ENCODE measurements around the gene ABLIM1. TPM values are rescaled to one million over a fixed set of nuclear protein-coding genes. Genes with fewer than 3 reads are reported as not detected.
A peak's percentile ranks its signal among the peaks of the same experiment; 100 is the strongest.

Gene ABLIM1
- total RNA-seq, 2 experiments from 2014 or later = 91.5 to 97.9 TPM

- ChIA-PET CTCF (interaction anchor here (1.4 to 6.9 kb wide), 2 partner anchors 19 to 34 kb away, joined by 3 to 48 read pairs; no protein-coding TSS in a partner anchor), POLR2A (interaction anchor here (1.0 to 2.2 kb wide), 3 partner anchors 35 to 52 kb away, joined by 3 to 11 read pairs (median 5); no protein-coding TSS in a partner anchor)
- peaks cover 67% of the 10 kb centered on the region for H3K4me1 Mint-ChIP-seq
- peaks cover 55% of the 10 kb centered on the region for H3K36me3 Mint-ChIP-seq (ENCODE audit: low read depth)
- H3K27me3 Mint-ChIP-seq = no peaks in the 10 kb centered on the region
- no peak for DNase-seq
- H3K4me3 Mint-ChIP-seq = no peak overlapping the region
- H3K9me3 Mint-ChIP-seq = peaks cover 4% of the 10 kb centered on the region
- no peak overlapping the region for H3K27ac Mint-ChIP-seq
Measured at GRCh38 chr10:114491419-114491818, 166.7 kb downstream of the ABLIM1 start.

GRCh38 chr10:114489521-114490310 lies 168.4 kb downstream of the ABLIM1 start:
- H3K4me3 Mint-ChIP-seq = no peak overlapping the region
- no peak for DNase-seq
- no peaks in the 10 kb centered on the region for H3K27me3 Mint-ChIP-seq
- ChIA-PET CTCF (interaction anchor here (0.7 to 6.9 kb wide), 3 partner anchors 11 to 58 kb away, joined by 3 to 48 read pairs (median 3); no protein-coding TSS in a partner anchor), POLR2A (interaction anchor here (0.9 to 4.7 kb wide), 2 partner anchors 10 kb away, joined by 3 to 26 read pairs; no protein-coding TSS in a partner anchor)
- peaks cover 56% of the 10 kb centered on the region for H3K36me3 Mint-ChIP-seq (ENCODE audit: low read depth)
- peaks cover 51% of the 10 kb centered on the region for H3K4me1 Mint-ChIP-seq
- no peak overlapping the region for H3K27ac Mint-ChIP-seq
- peaks cover 9% of the 10 kb centered on the region for H3K9me3 Mint-ChIP-seq

GRCh38 chr10:114487815-114488536 lies 170.1 kb downstream of the ABLIM1 start:
- Mint-ChIP-seq H3K4me3 (no peak overlapping the region), H3K4me1 (peaks cover 40% of the 10 kb centered on the region), H3K36me3 (ENCODE audit: low read depth) (peaks cover 65% of the 10 kb centered on the region), H3K27me3 (no peaks in the 10 kb centered on the region), H3K27ac (peak overlapping the region; percentile 32), H3K9me3 (peaks cover 9% of the 10 kb centered on the region)
- no peak for DNase-seq
- ChIA-PET CTCF (interaction anchor here (1.0 to 6.9 kb wide), 10 partner anchors 9 to 66 kb away, joined by 3 to 48 read pairs (median 5); no protein-coding TSS in a partner anchor), POLR2A (interaction anchor here (2.6 to 4.7 kb wide), 2 partner anchors 11 to 39 kb away, joined by 9 to 26 read pairs; no protein-coding TSS in a partner anchor)

GRCh38 chr10:114486938-114487814 lies 170.9 kb downstream of the ABLIM1 start:
- DNase-seq = no peak
- Mint-ChIP-seq H3K27ac (peak overlapping the region; percentile 33), H3K27me3 (no peaks in the 10 kb centered on the region), H3K36me3 (ENCODE audit: low read depth) (peaks cover 60% of the 10 kb centered on the region), H3K4me3 (no peak overlapping the region), H3K9me3 (peaks cover 9% of the 10 kb centered on the region), H3K4me1 (peaks cover 32% of the 10 kb centered on the region)
- ChIA-PET POLR2A (interaction anchor here (1.0 to 4.7 kb wide), 3 partner anchors 12 to 39 kb away, joined by 3 to 26 read pairs (median 9); no protein-coding TSS in a partner anchor), CTCF (interaction anchor here (1.0 to 6.9 kb wide), 11 partner anchors 10 to 67 kb away, joined by 3 to 48 read pairs (median 5); no protein-coding TSS in a partner anchor)

- H3K9me3 Mint-ChIP-seq = peaks cover 9% of the 10 kb centered on the region
- ChIA-PET CTCF (interaction anchor here (0.6 to 1.4 kb wide), 5 partner anchors 14 to 182 kb away, joined by 3 to 11 read pairs (median 3); no protein-coding TSS in a partner anchor), POLR2A (interaction anchor here (1.0 to 4.7 kb wide), 3 partner anchors 14 to 41 kb away, joined by 3 to 26 read pairs (median 3); no protein-coding TSS in a partner anchor)
- no peak for DNase-seq
- H3K27ac Mint-ChIP-seq = no peak overlapping the region
- H3K36me3 Mint-ChIP-seq (ENCODE audit: low read depth) = peaks cover 61% of the 10 kb centered on the region
- no peak overlapping the region for H3K4me3 Mint-ChIP-seq
- no peaks in the 10 kb centered on the region for H3K27me3 Mint-ChIP-seq
- H3K4me1 Mint-ChIP-seq = peaks cover 25% of the 10 kb centered on the region
Measured at GRCh38 chr10:114485696-114486400, 172.2 kb downstream of the ABLIM1 start.

- Mint-ChIP-seq H3K27ac (no peak overlapping the region), H3K36me3 (ENCODE audit: low read depth) (peaks cover 68% of the 10 kb centered on the region), H3K27me3 (no peaks in the 10 kb centered on the region), H3K4me1 (peaks cover 22% of the 10 kb centered on the region), H3K9me3 (peaks cover 9% of the 10 kb centered on the region), H3K4me3 (no peak overlapping the region)
- CTCF ChIA-PET = no interaction called here
- POLR2A ChIA-PET = no interaction called here
- DNase-seq = no peak
Measured at GRCh38 chr10:114483575-114483974, 174.5 kb downstream of the ABLIM1 start.

GRCh38 chr10:114482480-114483304 lies 175.4 kb downstream of the ABLIM1 start:
- H3K36me3 Mint-ChIP-seq (ENCODE audit: low read depth) = peaks cover 64% of the 10 kb centered on the region
- H3K27ac Mint-ChIP-seq = no peak overlapping the region
- no peak overlapping the region for H3K4me3 Mint-ChIP-seq
- no peak for DNase-seq
- peaks cover 16% of the 10 kb centered on the region for H3K4me1 Mint-ChIP-seq
- peaks cover 9% of the 10 kb centered on the region for H3K9me3 Mint-ChIP-seq
- CTCF ChIA-PET = interaction anchor here (0.7 to 2.1 kb wide), 4 partner anchors 9 to 178 kb away, joined by 3 to 15 read pairs (median 4); no protein-coding TSS in a partner anchor
- POLR2A ChIA-PET = interaction anchor here (1.2 kb wide), 1 partner anchor 44 kb away, joined by 4 read pairs; no protein-coding TSS in a partner anchor
- H3K27me3 Mint-ChIP-seq = no peaks in the 10 kb centered on the region

GRCh38 chr10:114481055-114481454 lies 177.0 kb downstream of the ABLIM1 start:
- Mint-ChIP-seq H3K27ac (no peak overlapping the region), H3K36me3 (ENCODE audit: low read depth) (peaks cover 48% of the 10 kb centered on the region), H3K9me3 (peaks cover 9% of the 10 kb centered on the region), H3K27me3 (no peaks in the 10 kb centered on the region), H3K4me1 (peaks cover 10% of the 10 kb centered on the region), H3K4me3 (no peak overlapping the region)
- CTCF ChIA-PET = interaction anchor here (1.5 to 2.1 kb wide), 3 partner anchors 8 to 176 kb away, joined by 4 to 15 read pairs (median 5); no protein-coding TSS in a partner anchor
- no peak for DNase-seq
- POLR2A ChIA-PET = no interaction called here

- Mint-ChIP-seq H3K4me3 (no peak overlapping the region), H3K9me3 (no peaks in the 10 kb centered on the region), H3K4me1 (peaks cover 16% of the 10 kb centered on the region), H3K27me3 (no peaks in the 10 kb centered on the region), H3K27ac (no peak overlapping the region), H3K36me3 (ENCODE audit: low read depth) (peaks cover 37% of the 10 kb centered on the region)
- no peak for DNase-seq
- POLR2A ChIA-PET = interaction anchor here (1.4 kb wide), 1 partner anchor 47 kb away, joined by 4 read pairs; no protein-coding TSS in a partner anchor
- CTCF ChIA-PET = interaction anchor here (1.5 kb wide), 1 partner anchor 8 kb away, joined by 3 read pairs; no protein-coding TSS in a partner anchor
Measured at GRCh38 chr10:114479836-114480235, 178.2 kb downstream of the ABLIM1 start.

GRCh38 chr10:114479307-114479706 lies 178.8 kb downstream of the ABLIM1 start:
- DNase-seq = no peak
- H3K27me3 Mint-ChIP-seq = no peaks in the 10 kb centered on the region
- peaks cover 32% of the 10 kb centered on the region for H3K36me3 Mint-ChIP-seq (ENCODE audit: low read depth)
- CTCF ChIA-PET = interaction anchor here (1.2 to 1.5 kb wide), 2 partner anchors 8 to 9 kb away, joined by 3 read pairs; no protein-coding TSS in a partner anchor
- peaks cover 16% of the 10 kb centered on the region for H3K4me1 Mint-ChIP-seq
- H3K4me3 Mint-ChIP-seq = no peak overlapping the region
- no peaks in the 10 kb centered on the region for H3K9me3 Mint-ChIP-seq
- POLR2A ChIA-PET = interaction anchor here (1.4 kb wide), 1 partner anchor 47 kb away, joined by 4 read pairs; no protein-coding TSS in a partner anchor
- no peak overlapping the region for H3K27ac Mint-ChIP-seq

- Mint-ChIP-seq H3K27ac (no peak overlapping the region), H3K9me3 (no peaks in the 10 kb centered on the region), H3K4me1 (peaks cover 18% of the 10 kb centered on the region), H3K27me3 (no peaks in the 10 kb centered on the region), H3K36me3 (ENCODE audit: low read depth) (peaks cover 25% of the 10 kb centered on the region), H3K4me3 (no peak overlapping the region)
- CTCF ChIA-PET = interaction anchor here (1.2 kb wide), 1 partner anchor 8 kb away, joined by 3 read pairs; no protein-coding TSS in a partner anchor
- POLR2A ChIA-PET = no interaction called here
- DNase-seq = no peak
Measured at GRCh38 chr10:114478281-114478680, 179.8 kb downstream of the ABLIM1 start.
